CD4-positive, alpha-beta T cell (primary cell): Measurements from ENCODE around the gene DDC. TPM values are rescaled to one million over a fixed set of nuclear protein-coding genes. Genes with fewer than 3 reads are reported as not detected.

ENCODE experiments used
- ATAC-seq: fragments of 200-7000 bp; cut with Tn5 transposase; one replicate; pipeline ENCODE4 v1.10.0; 2022; ENCODE audit warnings: mild to moderate bottlenecking; ENCODE audit not compliant: poor library complexity
- CTCF ChIA-PET: fragments of 350-600 bp; sonication (Branson Sonifier 250); formaldehyde crosslinking; loops from one replicate; lab custom pipeline; 2021; ENCODE audit warnings: antibody characterized with exemption, inconsistent platforms; lab: Charles Lee
- POLR2A ChIA-PET: fragments of 350-600 bp; sonication (Branson Sonifier 250); formaldehyde crosslinking; loops from one replicate; lab custom pipeline; 2021; ENCODE audit warnings: antibody characterized with exemption, inconsistent platforms; lab: Charles Lee
- DNase-seq, 14 experiments: peaks; one replicate each; pipeline ENCODE4 v3.0.0-alpha.2; 2013 to 2020; ENCODE audit warnings: mixed read lengths in 2 of 14
- H3K27ac ChIP-seq, 2 donors: one replicate each; pipeline versions ENCODE4 v1.5.1 to v1.7.0; 2013; ENCODE audit warnings: low read length in 2 of 2, low read depth in 1 of 2, mild to moderate bottlenecking in 1 of 2
- H3K27me3 ChIP-seq, 2 experiments: 1 replicate in 1 of 2; 2 replicates in 1 of 2; pipeline versions ENCODE4 v1.6.1 to v1.7.0; 2013; ENCODE audit warnings: low read length in 2 of 2, control low read depth in 1 of 2, mild to moderate bottlenecking in 1 of 2, moderate library complexity in 1 of 2; ENCODE audit not compliant: insufficient read depth in 2 of 2, control insufficient read depth in 1 of 2
- H3K36me3 ChIP-seq: one replicate; pipeline ENCODE4 v1.6.1; 2013; ENCODE audit warnings: low read length, control low read depth; ENCODE audit not compliant: insufficient read depth
- H3K4me1 ChIP-seq: one replicate; pipeline ENCODE4 v1.6.1; 2013; ENCODE audit warnings: low read length, control low read depth; ENCODE audit not compliant: insufficient read depth
- H3K4me3 ChIP-seq: one replicate; pipeline ENCODE4 v1.5.1; 2013; ENCODE audit warnings: mild to moderate bottlenecking, low read length, moderate library complexity
- H3K9me3 ChIP-seq, 2 experiments: 1 replicate in 1 of 2; 2 replicates in 1 of 2; pipeline versions ENCODE4 v1.6.1 to v1.7.0; 2013; ENCODE audit warnings: low read length in 2 of 2, mild to moderate bottlenecking in 2 of 2, control low read depth in 1 of 2, moderate library complexity in 1 of 2; ENCODE audit not compliant: control insufficient read depth in 1 of 2, insufficient read depth in 1 of 2
- H3K27ac Mint-ChIP-seq: one replicate; pipeline ENCODE4 v1.8.0; 2020; ENCODE audit warnings: mixed read lengths
- H3K27me3 Mint-ChIP-seq: one replicate; pipeline ENCODE4 v1.8.0; 2021; ENCODE audit warnings: mixed read lengths
- H3K36me3 Mint-ChIP-seq: one replicate; pipeline ENCODE4 v1.8.0; 2021; ENCODE audit warnings: low read depth, mixed read lengths
- H3K4me1 Mint-ChIP-seq: one replicate; pipeline ENCODE4 v1.8.0; 2021; ENCODE audit warnings: low read depth, mixed read lengths
- H3K4me3 Mint-ChIP-seq: one replicate; pipeline ENCODE4 v1.8.0; 2020; ENCODE audit warnings: mild to moderate bottlenecking, mixed read lengths
- H3K9me3 Mint-ChIP-seq: one replicate; pipeline ENCODE4 v1.8.0; 2020; ENCODE audit warnings: mixed read lengths
- intact Hi-C, 2 experiments: fragments of 100-400 bp; cut with DNase I in 1 of 2; cut with micrococcal nuclease in 1 of 2; formaldehyde crosslinking; loops; one replicate each; pipeline versions ENCODE4 v1.15.1 to v1.9.0; 2023 to 2025; cut with DNase I, micrococcal nuclease
- total RNA-seq, 174 experiments: library from RNA in 2 of 174; stranded (reverse) in 2 of 174; gene quantifications; one replicate each; pipeline ENCODE4 v1.2.3 and lab custom pipeline; 2021 to 2026
- TF ChIP-seq, protein P1 (sequence below): fragments of 200-600 bp; IDR thresholded peaks from one replicate; pipeline ENCODE4 v1.8.0; 2022; ENCODE audit warnings: antibody characterized with exemption, mild to moderate bottlenecking

DDC gene
- total RNA-seq, 2 experiments from 2014 or later: not detected

DNA sequence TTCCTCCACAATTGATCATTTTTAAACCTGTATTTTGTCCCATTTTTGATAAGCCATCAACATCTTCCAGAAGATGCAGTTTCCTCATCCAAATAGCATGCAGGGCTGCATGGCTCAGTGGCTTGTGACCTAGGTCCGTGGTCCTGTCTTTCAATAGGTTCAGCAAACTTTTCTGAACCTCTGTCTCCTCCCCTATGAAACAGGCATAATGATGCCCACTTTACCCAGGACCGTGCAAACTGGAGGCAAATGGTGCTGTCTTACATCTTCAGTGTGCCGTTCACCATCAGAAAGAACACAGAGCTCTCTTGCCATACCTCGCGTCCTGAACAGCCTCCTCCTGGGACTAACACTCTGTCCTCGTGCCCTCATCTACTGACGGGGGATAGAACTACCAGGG lies 92.8 kb downstream of the DDC start:
- Histone ChIP-seq H3K9me3 (no peaks in the 10 kb centered on the region), H3K27me3 (no peaks in the 10 kb centered on the region), H3K27ac (no peak overlapping the region), H3K4me3 (no peak overlapping the region), H3K4me1 (peaks cover 13% of the 10 kb centered on the region), H3K36me3 (no peaks in the 10 kb centered on the region)
- DNase-seq: no peak
- intact Hi-C loops: no loop called here
- H3K9me3 Mint-ChIP-seq: no peaks in the 10 kb centered on the region
- peaks cover 10% of the 10 kb centered on the region for H3K4me1 Mint-ChIP-seq
- ChIA-PET POLR2A (no interaction called here), CTCF (no interaction called here)
- no peak for ATAC-seq
- no peaks in the 10 kb centered on the region for H3K36me3 Mint-ChIP-seq
- no peak overlapping the region for H3K4me3 Mint-ChIP-seq
- TF ChIP-seq, protein P1, sequence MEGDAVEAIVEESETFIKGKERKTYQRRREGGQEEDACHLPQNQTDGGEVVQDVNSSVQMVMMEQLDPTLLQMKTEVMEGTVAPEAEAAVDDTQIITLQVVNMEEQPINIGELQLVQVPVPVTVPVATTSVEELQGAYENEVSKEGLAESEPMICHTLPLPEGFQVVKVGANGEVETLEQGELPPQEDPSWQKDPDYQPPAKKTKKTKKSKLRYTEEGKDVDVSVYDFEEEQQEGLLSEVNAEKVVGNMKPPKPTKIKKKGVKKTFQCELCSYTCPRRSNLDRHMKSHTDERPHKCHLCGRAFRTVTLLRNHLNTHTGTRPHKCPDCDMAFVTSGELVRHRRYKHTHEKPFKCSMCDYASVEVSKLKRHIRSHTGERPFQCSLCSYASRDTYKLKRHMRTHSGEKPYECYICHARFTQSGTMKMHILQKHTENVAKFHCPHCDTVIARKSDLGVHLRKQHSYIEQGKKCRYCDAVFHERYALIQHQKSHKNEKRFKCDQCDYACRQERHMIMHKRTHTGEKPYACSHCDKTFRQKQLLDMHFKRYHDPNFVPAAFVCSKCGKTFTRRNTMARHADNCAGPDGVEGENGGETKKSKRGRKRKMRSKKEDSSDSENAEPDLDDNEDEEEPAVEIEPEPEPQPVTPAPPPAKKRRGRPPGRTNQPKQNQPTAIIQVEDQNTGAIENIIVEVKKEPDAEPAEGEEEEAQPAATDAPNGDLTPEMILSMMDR: no peak
- no peak overlapping the region for H3K27ac Mint-ChIP-seq
- no peaks in the 10 kb centered on the region for H3K27me3 Mint-ChIP-seq

DNA sequence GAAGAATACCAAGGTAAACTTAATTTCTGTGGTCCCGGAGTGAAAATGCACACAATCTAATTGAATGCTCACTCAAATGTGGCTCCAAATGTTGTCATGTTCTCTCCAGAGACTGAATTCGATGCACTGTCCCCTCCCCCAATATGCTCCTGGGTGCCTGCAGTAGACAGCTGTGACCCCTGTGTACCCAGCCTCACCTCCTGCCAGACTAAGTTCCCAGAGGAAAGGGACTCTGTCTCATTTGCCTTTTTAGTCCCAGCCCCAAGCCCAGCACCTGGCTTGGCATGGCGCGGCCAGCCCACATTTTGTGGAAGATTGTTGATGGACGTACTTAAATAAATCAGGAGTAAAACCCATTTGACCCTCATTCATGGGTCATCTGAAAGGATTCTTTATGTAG lies 93.2 kb downstream of the DDC start:
- H3K4me1 Mint-ChIP-seq: peaks cover 12% of the 10 kb centered on the region

DNA sequence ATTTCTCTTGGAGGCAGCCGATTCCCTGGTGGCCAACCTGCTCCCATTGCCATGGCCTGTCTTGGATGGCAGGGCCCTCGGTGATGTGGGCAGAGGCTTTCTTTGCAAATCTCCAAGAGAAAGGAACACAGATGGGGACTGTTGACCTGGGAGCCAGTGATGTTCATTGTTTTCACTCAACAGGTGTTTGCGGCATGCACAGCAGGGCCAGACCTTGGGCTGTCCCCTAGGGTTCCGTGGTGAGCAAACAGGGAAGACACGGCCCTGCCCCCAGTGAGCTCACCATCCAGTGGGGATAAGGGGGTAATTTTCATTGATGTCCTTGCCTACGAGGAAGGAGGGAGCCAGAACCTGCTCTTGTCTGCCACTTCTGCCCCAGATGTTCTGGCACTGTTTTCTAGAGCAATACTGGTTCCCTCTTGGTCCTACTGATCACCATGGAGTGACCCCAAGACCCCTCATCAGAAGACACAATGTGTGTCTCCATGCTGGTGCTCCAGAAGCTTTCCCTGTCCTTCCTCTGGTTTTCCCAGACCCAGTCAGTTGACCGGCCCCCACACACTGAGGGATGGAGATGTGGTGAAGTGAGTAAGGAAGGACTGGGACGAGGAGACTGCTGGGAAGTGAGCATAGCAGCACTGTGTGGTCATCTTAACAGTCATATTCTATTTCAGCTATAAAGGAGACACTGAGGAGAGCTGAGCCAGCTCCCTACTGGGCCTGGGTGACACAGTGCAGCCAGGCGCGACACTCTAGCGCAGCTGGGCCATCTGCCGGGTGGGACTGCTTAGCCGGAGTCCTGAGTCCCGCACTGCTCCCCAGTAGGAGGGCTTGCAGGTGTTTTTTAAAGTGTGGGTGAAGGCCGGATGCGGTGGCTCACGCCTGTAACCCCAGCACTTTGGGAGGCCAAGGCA lies 94.7 kb downstream of the DDC start:
- ATAC-seq: no peak
- TF ChIP-seq, protein P1: no peak
- Histone ChIP-seq H3K9me3 (no peaks in the 10 kb centered on the region), H3K36me3 (no peaks in the 10 kb centered on the region), H3K27me3 (no peaks in the 10 kb centered on the region), H3K27ac (no peak overlapping the region), H3K4me1 (peaks cover 13% of the 10 kb centered on the region), H3K4me3 (no peak overlapping the region)
- Mint-ChIP-seq H3K27me3 (no peaks in the 10 kb centered on the region), H3K27ac (no peak overlapping the region), H3K4me3 (no peak overlapping the region), H3K4me1 (peaks cover 12% of the 10 kb centered on the region), H3K9me3 (no peaks in the 10 kb centered on the region), H3K36me3 (no peaks in the 10 kb centered on the region)
- CTCF ChIA-PET: no interaction called here
- no peak for DNase-seq
- intact Hi-C loops: no loop called here
- POLR2A ChIA-PET: no interaction called here

More for the DNA sequence above, 93.2 kb downstream of the DDC start:
- POLR2A ChIA-PET: no interaction called here
- H3K4me3 Mint-ChIP-seq: no peak overlapping the region
- H3K27me3 Mint-ChIP-seq: no peaks in the 10 kb centered on the region
- no peaks in the 10 kb centered on the region for H3K9me3 Mint-ChIP-seq
- H3K36me3 ChIP-seq: no peaks in the 10 kb centered on the region
- no peak overlapping the region for H3K4me3 ChIP-seq
- no peak overlapping the region for H3K27ac ChIP-seq
- TF ChIP-seq, protein P1: no peak
- H3K27ac Mint-ChIP-seq: no peak overlapping the region
- DNase-seq: no peak
- ATAC-seq: no peak
- H3K9me3 ChIP-seq: no peaks in the 10 kb centered on the region
- CTCF ChIA-PET: no interaction called here
- intact Hi-C loops: no loop called here
- peaks cover 13% of the 10 kb centered on the region for H3K4me1 ChIP-seq
- H3K36me3 Mint-ChIP-seq: no peaks in the 10 kb centered on the region
- H3K27me3 ChIP-seq: no peaks in the 10 kb centered on the region
